Transverse colon (tissue), 4 donors: Measurements from ENCODE around the gene ENPP3.

ENCODE experiments used
- POLR2A ChIP-seq: fragments of 450-650 bp; IDR thresholded peaks from one replicate; pipeline ENCODE4 v1.6.1; 2016; ENCODE audit warnings: antibody characterized with exemption, mild to moderate bottlenecking, moderate library complexity
- POLR2AphosphoS5 ChIP-seq, 3 donors: sonication (generic); formaldehyde crosslinking; IDR thresholded peaks; one replicate each; pipeline ENCODE4 v1.6.1; 2016; ENCODE audit warnings: antibody characterized with exemption in 3 of 3
- TF ChIP-seq, protein P1 (sequence below), 5 experiments: fragments of 200-600 bp in 3 of 5; fragments of 450-650 bp in 2 of 5; sonication (generic) in 3 of 5; IDR thresholded peaks; 1 replicate in 2 of 5; 2 replicates in 3 of 5; pipeline ENCODE4 v1.5.1; 2016 to 2017; ENCODE audit warnings: antibody characterized with exemption in 5 of 5, inconsistent platforms in 3 of 5, mild to moderate bottlenecking in 2 of 5, moderate library complexity in 1 of 5

- TF ChIP-seq, protein P1, sequence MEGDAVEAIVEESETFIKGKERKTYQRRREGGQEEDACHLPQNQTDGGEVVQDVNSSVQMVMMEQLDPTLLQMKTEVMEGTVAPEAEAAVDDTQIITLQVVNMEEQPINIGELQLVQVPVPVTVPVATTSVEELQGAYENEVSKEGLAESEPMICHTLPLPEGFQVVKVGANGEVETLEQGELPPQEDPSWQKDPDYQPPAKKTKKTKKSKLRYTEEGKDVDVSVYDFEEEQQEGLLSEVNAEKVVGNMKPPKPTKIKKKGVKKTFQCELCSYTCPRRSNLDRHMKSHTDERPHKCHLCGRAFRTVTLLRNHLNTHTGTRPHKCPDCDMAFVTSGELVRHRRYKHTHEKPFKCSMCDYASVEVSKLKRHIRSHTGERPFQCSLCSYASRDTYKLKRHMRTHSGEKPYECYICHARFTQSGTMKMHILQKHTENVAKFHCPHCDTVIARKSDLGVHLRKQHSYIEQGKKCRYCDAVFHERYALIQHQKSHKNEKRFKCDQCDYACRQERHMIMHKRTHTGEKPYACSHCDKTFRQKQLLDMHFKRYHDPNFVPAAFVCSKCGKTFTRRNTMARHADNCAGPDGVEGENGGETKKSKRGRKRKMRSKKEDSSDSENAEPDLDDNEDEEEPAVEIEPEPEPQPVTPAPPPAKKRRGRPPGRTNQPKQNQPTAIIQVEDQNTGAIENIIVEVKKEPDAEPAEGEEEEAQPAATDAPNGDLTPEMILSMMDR (IDR thresholded peaks at IDR 0.05), result no peak
- TF ChIP-seq POLR2A (no peak), POLR2AphosphoS5 (IDR thresholded peaks at IDR 0.05) (no peak)
Measured at GRCh38 chr6:131779304-131779703, 142.2 kb downstream of the ENPP3 start.
